Measurements from ENCODE around the gene USF1. TPM values are rescaled to one million over a fixed set of nuclear protein-coding genes. Genes with fewer than 3 reads are reported as not detected.
A peak's percentile ranks its signal among the peaks of the same experiment; 100 is the strongest.

The USF1 gene
- total RNA-seq, 1 experiment from 2014 or later: 59.2 TPM

- H2BK15ac ChIP-seq (ENCODE audit: low read depth, low read length): no peak overlapping the region
- no peaks in the 10 kb centered on the region for H3K4me1 ChIP-seq (ENCODE audit: insufficient read depth, low read length)
- H2BK12ac ChIP-seq (ENCODE audit: insufficient read length, low read depth, low read length): no peak overlapping the region
- H3K4ac ChIP-seq (ENCODE audit: low read depth, low read length): no peak overlapping the region
- H3K36me3 Mint-ChIP-seq (ENCODE audit: insufficient read depth in 1 of 3, low read depth in 3 of 3): no peaks in the 10 kb centered on the region
- peak overlapping the region in 2 of 3 experiments; percentile 44 to 61; a peak in 2 of 7 replicates for H3K27ac Mint-ChIP-seq
- no peaks in the 10 kb centered on the region for H3K9me3 Mint-ChIP-seq
- no peak overlapping the region for H4K5ac ChIP-seq (ENCODE audit: insufficient read length, low read depth, low read length)
- no peak overlapping the region for H3K4me2 ChIP-seq (ENCODE audit: insufficient read depth, insufficient read length, low read length)
- H3K9me3 ChIP-seq (ENCODE audit: control insufficient read depth, low read depth, low read length): no peaks in the 10 kb centered on the region
- no peak overlapping the region for H2BK20ac ChIP-seq (ENCODE audit: low read depth, low read length, poor library complexity, severe bottlenecking)
- H2AFZ ChIP-seq (ENCODE audit: low read length): no peak overlapping the region
- H4K91ac ChIP-seq (ENCODE audit: insufficient read length, low read depth, low read length): no peak overlapping the region
- DNase-seq: no peak
- H3K27me3 ChIP-seq (ENCODE audit: insufficient read depth, low read length): no peaks in the 10 kb centered on the region
- H3K9ac ChIP-seq (ENCODE audit: extremely low read depth, insufficient read length, low read length): no peak overlapping the region
- no peak overlapping the region for H3K23ac ChIP-seq (ENCODE audit: insufficient read length, low read depth, low read length)
- H3K4me3 Mint-ChIP-seq: no peak overlapping the region; a peak in 1 of 5 replicates
- no peak overlapping the region for H3K56ac ChIP-seq (ENCODE audit: insufficient read length, low read depth, low read length)
- H3K4me1 Mint-ChIP-seq: peaks cover 51 to 52% of the 10 kb centered on the region in 2 experiments
- no peaks in the 10 kb centered on the region for H3K23me2 ChIP-seq (ENCODE audit: insufficient read length, low read depth, low read length, poor library complexity, severe bottlenecking)
- H3K27me3 Mint-ChIP-seq (ENCODE audit: low read depth): no peaks in the 10 kb centered on the region; the same call in 1 of the 2 replicates
- no CpG with 5 or more reads among the region's 8 CpGs for WGBS (ENCODE audit: extremely low coverage, insufficient read length, low lambda C conversion rate)
- no peaks in the 10 kb centered on the region for H3K79me1 ChIP-seq (ENCODE audit: insufficient read depth, low read depth, low read length, poor library complexity, severe bottlenecking)
- H2BK5ac ChIP-seq (ENCODE audit: insufficient read length, low read length): no peak overlapping the region
- H3K27ac ChIP-seq (ENCODE audit: insufficient read length, low read depth, low read length): no peak overlapping the region
- no peak overlapping the region for H4K8ac ChIP-seq (replicated peaks; ENCODE audit: insufficient read length, low read depth, low read length)
- H3K18ac ChIP-seq (ENCODE audit: insufficient read length, low read depth, low read length): no peak overlapping the region
- no peak for TF ChIP-seq CTCF (conservative IDR thresholded peaks at IDR 0.05)
- no peaks in the 10 kb centered on the region for H4K20me1 ChIP-seq (ENCODE audit: control insufficient read depth, insufficient read depth, insufficient read length)
- no peak overlapping the region for H3K14ac ChIP-seq (ENCODE audit: insufficient read depth, low read length)
- no peaks in the 10 kb centered on the region for H3K79me2 ChIP-seq (ENCODE audit: insufficient read depth, low read length)
- H3T11ph ChIP-seq (ENCODE audit: low read length): no peak overlapping the region
- no peak overlapping the region for H2AK5ac ChIP-seq (ENCODE audit: insufficient read length, low read length)
- H2BK120ac ChIP-seq (ENCODE audit: low read depth, low read length, poor library complexity, severe bottlenecking): no peak overlapping the region
Observed at GRCh38 chr1:161082996-161083747, 37.4 kb upstream of the USF1 start.
